ENCODE data around the gene PAPOLB.

PAPOLB gene

DNA sequence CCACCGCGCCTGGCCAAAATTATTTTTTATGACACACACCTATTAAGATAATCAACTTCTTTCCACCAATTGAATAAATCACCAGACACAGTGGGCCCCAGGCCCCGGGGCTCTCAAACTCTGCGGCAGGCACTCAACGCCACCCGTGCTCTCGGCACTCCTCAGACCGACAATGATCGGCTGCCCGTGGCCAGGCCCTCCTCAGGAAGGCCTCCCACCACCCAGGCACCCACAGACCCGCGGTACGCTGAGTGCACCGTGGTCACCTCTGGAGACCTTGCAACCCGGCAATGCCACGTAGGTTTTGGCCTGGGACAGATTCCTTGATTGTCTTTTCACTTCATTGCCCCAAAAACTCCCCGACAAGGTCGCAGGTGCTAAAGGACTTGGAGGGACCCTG, 14.8 kb upstream of the PAPOLB start:
- DNase-seq: no peak

DNA sequence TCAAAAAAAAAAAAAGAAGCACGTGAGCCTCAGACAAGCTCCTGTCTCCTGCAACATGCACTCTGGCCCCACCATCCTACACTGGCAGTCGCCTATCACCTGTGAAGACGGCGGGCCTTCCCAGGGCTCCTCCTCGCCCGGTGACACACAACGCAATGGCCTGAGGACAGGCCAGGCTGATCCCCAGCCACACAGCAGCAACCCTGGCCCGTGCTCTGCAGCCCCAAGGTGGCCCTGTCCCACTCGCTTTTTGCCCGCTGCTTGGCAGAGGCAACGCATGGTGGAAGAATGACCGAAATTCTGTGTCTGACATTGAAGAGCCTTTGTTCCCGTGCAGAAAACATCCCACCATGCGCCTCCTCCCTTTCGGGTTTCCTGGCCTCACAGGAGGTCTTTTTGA, 13.6 kb upstream of the PAPOLB start:
- DNase-seq: no peak

DNA sequence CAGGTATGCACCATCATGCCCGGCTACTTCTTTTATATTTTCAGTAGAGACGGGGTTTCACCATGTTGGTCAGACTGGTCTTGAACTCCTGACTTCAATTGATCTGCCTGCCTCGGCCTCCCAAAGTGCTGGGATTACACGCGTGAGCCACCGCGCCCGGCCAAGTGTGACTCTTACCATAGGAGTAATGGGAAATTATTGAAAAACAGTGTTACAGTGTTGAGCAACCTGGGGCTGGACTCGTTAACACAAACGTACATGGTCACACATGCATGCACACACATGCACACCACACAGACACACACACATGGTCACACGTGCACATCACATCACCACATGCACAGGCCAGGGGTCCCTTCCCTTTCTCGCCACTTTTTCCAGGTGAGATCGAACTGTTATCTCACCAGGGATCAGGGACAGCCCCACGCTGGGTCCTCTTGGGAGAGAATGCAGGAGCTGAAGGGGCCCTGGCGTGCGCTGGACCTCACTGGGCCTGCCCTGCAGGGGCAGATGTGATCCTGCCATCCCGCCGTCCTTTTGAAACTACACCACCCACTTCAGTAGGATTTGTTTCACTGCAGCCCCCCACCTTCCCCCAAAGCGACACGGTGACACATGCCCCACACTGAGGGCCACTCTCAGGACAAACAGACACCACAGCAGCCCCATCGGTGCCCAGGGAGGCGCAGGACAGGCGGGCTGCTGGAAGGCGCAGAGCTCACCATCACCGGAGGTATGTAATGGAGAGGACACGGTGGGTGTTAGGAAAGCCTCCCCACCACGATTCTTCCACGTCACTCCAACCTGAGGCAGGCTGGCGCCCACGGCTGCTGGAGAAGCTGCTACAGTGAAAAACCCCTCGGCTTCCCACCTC, 11.5 kb upstream of the PAPOLB start:
- DNase-seq: no peak

DNA sequence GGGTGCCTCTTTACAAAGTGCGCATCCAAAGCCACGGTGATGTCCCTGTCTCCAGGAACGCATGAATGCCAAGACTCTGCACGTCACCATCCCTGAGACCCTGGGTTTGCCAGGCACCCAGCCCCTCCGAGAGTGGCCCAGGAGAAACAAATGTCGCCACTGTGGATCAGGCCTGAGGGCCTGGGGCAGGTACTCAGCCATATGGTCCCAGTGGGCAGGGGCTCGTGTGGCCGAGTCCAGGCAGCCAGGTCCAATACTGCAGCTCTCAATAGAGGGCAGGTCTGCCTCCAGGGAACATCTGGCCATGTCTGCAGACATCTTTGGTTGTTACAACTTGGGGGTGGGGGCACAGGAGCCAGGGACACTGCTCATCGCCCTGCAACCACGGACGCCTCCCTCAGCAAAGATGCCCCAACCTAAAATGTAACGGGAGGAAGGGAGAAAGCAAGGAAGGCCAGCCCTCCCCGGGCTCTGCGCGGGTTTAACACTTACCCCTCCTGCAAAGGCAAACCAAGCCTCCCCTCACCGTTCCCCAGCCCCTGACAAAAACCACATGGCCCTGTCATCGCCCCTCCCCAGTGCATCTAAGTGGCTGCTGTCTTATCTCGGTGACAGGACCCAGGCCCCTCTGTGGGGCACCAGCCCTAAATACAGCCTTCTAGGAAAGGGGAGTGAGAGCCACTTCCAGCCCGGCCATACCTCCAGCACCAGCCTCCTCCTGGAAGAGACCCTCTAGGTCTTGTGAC, 10.3 kb upstream of the PAPOLB start:
- DNase-seq: no peak

DNA sequence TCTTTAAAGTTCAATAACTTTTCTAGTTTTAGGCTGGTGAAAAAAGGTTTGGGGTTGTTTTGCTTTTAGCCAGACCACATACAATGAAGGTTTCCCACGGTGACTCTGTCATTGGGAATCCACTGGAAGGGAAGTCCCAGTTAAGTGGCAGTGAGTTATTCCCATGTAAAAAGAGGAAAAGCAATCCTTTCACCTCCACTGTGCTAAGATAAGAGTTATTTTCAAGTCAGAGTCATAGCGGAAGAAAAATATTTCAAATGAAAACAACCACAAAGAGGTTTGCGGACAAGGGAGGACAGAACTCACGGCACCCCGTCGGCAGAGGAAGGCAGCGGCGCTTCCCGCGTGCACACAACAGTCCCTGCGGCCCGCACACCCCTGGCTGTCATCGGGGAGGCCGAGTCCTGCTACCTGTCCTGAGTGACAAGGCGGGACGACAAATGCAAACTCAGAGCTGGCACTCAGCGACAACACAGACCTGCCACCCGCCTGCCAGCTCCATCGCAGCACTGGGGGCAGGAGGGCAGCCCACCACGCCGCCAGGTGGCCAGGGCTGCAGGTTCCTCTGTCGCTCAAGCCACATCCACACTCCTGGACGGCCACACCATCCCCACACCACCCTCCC, 9.3 kb upstream of the PAPOLB start:
- no peak for DNase-seq

DNA sequence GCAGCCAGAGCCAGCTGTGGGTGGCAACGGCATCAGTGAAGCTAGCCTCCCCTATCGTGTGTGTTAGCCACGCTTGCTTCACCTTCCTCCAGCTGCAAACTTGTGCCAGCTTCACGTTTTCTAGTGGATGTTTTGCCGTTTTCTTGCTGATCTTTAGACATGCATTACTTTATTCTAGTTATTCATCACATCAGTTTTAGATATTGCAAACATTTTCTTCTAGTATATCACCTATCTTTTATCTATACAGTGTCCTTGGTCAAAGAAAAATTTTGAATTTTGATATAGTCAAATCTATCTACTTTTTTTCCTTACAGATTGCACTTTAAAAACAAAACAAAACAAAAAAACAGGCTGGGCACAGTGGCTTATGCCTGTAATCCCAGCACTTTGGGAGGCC, 6.7 kb upstream of the PAPOLB start:
- DNase-seq: no peak

DNA sequence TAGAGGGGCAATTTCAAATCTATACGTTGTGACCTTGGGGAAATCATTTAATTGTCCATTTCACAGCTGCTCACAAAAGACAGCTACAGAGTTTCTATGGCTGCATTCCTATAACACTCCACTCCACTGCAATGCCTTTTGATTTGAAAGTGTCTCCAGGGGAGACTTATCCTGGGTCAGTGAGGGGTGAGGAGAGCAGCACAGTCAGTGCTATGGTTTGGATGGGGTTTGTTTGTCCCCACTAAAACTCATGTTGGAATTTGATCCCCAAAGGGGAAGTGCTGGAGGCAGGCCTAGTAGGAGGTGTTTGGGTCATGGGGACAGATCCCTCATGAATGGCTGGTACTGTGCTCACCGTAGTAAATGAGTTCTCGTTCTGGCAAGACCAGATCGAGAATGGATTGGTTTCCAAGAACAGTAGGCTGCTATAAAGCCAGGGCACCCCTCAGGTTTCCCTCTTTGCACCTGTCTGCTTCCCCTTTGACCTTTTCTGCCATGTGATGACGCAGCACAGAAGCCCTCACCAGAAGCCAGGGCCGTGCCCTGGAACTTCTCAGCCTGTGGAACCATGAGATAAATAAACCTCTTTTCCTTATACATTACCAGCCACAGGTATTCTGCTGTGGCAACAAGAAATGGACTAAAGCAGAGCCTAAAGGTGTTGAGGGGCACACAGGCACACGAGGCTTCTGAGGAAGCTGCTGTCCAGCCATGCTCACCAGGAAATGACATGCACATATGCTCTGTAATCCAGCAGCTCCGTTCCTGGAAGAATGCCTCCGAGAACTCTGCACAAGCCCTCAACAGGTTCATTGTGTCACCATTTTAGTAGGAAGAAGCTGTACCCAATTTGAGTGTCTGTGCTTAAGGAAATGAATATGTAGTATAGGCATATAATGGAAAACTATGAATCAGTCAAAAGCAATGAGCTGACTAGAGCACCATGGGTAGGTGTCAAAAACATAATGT, 5.0 kb upstream of the PAPOLB start:
- no peak for DNase-seq

DNA sequence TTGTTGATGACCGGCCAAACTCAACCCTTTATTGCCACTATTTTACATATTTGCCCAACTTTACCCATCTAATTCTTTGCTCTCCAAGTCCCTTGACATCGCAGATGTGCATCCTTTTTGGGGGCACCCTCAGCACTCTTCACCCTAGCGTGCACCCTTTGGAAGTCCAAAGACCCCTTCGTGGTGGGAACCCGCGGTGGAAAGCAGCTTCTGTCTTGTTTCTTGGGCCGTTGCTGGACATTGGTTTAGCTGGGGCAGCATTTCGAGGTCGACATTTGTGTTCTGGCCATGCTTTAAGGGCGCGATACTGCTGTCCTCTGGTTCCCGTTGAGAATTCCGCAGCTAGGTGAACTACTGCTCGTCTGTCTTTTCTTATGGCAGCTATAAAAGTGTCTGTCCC, 326 bp upstream of the PAPOLB start:
- no peak for DNase-seq

DNA sequence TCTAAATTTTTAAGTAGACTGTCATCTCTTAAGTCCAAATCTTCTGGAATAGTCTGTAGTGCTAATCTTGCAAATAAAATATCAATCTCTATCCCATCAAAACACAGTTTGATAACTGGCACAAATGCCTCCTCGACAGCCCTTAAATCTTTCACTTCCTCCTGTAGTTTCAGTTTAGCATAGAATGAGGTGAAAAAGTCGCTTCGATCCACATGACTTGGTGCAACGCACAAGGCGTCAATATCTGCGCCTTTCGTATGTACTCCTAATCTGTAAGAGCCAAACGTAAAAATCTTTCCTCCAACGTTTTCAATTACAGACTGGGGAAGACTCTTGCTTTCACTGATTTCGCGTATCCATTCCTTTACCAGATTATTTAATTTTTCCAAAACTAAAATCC, 603 bp downstream of the PAPOLB start:
- no peak for DNase-seq

DNA sequence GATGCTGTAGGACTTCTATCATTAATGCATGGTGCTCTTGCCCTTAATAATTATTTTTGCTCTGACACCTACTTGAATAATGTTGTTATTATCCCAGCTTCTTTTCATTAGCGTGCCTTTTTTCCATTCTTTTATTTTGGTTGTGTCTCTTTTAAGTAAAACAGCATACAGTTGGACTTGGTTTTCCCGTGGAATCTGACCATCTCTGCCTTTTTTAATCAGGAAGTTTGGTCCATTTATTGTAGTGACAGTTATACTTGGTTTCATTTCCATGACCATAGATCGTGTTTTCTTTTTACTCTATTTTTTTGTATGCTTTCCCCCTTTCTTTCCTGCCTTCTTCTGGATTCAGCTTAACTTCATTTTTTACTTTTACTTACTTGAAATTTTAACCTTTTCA, 4.6 kb downstream of the PAPOLB start:
- no peak for DNase-seq

DNA sequence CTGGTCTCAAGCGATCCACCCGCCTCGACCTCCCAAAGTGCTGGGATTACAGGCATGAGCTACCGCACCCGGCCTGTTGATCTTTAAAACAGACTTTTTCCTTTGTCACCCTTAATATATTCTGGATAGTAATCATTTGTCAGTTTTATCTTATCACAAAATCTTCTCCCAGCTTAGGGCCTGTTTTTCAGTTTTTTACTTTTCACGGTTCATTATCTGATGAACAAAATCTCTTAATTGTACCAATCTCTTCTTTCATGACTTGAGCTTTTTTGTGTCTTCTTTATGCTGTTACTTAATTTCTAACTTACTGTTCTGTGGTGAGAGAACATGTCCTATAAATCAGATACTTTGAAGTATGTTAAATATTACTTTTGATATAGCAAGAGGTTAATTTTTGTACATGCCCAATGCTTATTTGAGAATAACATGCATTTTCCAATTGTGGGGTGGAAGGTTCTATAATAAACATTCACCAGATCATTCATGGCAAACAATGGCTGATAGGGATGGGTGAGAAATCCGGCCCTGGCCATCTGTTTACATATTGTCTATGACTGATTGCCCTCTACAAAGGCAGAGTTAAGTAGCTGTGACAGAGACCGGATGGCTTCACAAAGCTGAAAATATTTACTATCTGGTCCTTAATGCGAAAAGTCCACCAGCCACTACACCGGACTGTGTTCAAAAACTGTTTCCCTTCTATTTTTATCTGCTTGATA, 5.3 kb downstream of the PAPOLB start:
- no peak for DNase-seq

DNA sequence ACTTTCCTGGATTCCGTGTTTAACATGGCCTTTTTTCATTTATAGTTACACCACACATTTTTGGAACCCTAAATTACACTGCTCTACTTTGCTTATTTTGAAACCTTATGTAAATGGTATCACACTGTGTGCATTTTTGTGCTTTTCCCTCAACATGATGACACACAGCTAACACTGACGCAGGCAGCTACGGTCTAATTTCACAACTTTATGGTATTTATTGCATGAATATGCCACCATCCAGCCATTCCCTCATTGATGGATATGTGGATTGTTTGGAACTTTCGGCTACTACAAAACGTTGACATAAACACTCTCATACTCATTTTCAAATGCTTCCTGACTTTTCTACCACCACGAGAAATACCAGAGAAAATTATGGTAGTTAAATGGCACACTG, 6.9 kb downstream of the PAPOLB start:
- DNase-seq: no peak

DNA sequence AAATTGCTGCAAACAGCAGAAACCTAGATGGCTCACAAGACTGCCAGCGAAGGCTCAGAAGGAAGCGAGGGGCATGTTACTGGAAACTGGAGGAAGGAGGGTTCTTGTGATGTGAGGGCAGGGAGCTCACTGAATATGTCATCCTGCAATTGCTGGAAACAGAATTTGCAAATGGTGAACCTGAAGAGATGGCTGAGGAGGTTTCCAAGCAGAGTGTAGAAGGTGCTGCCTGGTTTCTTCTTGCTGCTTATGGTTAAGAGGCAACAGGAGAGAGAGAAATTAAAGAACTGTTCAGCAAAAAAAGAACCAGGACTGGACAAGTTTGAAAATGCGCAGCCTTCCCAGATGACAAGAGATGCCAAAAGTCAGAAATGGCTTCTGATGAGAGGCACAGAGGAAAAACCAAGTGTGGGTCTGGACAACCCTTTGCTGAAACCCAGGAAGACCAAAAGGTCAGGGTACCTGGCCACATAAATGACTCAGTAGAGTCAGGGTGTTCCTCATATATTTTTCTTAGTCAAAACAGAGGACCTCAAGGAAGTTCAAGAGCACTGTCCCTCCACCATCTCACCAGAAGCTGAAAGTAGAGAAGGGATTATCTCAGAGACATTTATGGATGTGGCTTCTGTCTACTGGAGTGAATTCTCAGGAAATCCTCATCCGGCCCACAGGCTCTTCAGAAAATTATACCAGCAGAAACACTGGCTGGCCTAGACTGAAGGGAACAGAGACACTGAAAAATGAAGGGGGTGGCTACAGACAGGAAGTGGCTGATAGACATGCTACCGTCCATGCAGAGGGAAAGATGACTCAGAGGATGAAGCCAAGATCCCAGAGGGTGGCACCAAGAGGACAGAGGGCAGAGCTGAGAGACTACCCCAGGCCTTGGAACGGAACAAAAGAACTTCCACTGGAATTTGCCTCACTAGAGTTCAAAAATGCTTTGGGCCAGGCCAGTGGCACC, 10.1 kb downstream of the PAPOLB start:
- DNase-seq: no peak

DNA sequence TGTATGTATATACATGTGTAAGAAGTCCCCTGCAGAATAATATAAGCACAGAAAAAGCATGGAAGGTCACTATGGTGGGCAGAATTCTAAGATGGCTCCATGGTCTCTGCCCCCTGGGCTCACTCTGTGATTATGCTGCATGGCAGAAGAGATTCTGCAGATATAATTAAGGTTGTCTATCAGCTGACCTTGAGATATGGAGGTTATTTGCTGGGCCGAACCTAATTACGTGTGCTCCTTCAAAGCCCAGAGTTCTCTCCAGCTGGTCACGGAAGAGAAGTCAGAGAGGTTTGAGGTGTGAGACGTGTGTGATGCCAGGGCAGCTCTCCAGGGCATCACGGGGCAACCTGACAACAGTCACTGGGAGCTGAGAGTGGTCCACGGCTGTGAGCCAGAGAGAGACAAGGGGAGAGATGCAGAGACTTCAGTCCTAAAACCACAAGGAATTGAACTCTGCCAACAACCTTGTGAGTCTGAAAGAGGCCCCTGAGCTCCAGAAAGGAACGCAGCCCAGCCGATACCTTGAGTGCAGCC, 11.5 kb downstream of the PAPOLB start:
- DNase-seq: no peak

DNA sequence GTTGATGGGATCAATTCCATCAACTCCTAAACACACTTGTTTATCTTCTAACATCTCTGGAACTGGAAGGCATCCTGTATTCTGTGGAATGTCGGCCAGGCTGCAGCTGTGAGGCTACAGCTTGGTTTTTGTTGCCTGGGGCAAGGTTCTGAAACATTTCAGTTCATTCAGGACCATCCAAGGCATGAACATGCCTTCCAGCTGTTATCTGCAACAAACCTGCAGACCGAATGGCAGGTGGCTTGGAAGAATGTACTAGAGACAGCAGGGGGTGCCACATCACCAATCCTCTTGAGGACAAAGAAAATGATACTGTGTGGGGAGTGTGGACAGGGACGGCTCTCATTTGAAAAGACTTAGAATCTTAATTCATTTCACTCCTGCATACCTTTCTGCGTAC, 12.4 kb downstream of the PAPOLB start:
- DNase-seq: no peak

DNA sequence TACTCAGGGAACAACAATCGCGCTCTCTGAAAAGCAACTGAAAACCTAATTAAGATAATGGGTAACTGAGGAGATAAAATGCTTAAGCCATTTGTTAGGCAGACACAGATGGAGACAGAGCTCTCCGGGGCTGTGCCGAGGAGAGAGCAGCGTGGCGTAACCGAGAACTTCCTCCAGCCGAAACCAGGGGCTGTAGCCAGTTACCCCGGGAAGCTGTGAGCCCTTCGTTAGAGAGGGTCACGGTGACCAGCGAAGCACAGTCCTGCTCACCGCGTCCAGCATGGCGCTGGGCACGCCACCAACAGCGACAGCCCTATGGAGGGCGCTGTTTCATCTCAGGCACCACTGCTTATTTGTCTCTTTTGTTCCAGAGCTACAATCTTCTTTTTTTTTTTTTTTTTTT, 16.1 kb downstream of the PAPOLB start:
- DNase-seq: no peak

DNA sequence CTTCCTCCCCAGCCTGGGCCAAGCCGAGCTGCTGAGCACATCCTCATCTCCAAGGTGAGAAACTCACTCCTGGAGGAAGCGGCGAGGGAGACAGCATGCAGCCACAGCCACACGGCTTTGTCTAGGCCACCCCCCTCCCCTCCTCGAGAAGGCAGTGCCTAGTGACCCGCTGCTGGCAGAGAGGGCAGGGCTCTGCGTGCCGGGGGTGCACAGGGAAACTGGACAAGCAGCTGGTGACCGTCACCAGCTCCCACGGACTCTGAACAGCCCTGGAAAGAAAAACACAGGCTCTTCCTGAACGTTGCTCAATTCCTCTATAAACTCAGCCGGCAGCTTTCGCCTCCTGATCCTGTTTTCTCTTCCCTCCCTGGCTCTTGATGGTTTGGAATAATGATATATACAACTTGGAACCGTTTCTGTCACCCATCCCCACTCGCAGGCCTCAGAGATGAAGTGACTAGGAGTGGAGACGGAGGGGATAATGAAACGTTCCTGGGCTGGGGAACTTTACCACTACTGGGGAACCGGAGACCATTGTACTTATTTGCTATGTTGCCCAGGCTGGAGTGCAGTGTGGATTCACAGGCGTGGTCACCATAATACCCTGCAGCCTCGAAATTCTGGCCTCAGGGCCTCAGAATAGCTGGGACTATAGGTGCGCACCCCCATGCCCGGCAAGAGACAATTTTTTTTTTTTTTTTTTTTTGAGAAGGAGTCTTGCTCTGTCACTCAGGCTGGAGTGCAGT, 19.3 kb downstream of the PAPOLB start:
- no peak for DNase-seq

DNA sequence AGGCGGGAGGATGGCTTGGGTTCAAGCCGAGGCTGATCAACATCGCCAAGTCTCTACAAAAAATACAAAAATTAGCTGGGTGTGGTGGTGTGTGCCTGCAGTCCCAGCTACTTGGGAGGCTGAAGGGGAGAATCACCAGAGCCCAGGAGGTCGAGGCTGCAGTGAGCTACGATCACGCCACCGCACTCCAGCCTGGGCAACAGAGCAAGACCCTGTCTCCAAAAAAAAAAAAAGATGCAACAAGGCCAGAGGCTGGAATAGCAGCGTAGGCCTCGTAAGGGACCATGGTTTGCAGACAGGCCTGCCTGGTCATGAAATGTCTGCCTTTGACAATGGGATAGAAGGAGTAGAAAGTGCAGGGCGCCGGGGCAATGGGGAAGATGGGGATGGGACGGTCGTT, 20.0 kb downstream of the PAPOLB start:
- no peak for DNase-seq

DNA sequence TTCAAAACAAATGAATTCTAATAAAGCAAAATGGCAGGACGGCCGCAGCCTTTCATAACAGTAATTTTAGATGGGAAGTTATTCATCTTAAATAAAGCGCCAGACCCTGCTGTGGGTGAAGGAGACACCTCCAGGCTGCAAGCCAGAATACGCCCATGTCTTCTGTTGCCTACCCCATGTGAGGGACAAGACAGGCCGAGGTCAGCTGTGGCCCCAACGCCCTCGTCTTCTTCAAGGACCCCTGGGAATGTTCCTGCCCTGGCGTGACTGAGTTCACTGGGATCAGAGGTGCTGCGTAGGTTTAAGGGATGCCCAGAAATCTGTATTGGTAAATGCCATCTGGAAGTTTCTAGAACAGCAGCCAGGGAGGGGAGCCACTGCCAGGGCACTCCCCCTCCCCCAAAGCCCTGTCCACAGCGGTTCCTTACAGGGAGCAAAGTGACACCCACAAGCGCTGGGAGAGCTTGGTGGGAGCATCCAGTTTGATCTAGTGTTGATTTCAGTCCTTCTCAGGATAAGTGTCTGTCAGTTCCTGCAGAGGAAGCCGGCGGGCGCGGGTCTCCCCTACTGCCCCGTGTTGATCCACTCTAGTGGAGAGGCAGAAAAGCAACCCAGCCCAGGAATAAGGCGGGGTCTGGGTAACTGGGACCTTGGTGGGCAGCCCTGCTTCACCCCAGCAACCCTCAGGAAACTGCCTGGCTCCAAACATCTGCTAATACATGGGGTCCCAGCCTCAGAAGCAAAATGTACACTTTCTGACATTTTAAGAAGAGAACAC, 20.6 kb downstream of the PAPOLB start:
- DNase-seq: no peak

Data from activated T-cell treated with anti-CD3 and anti-CD28 coated beads for 4 hours (primary cell).